Measurements from ENCODE around the gene FAM53B.
"Not testable (repeated sequence)": the region's sequence is repeated elsewhere in the genome, so short reads cannot be mapped to it uniquely, and the experiment has no call there.

FAM53B gene

DNA sequence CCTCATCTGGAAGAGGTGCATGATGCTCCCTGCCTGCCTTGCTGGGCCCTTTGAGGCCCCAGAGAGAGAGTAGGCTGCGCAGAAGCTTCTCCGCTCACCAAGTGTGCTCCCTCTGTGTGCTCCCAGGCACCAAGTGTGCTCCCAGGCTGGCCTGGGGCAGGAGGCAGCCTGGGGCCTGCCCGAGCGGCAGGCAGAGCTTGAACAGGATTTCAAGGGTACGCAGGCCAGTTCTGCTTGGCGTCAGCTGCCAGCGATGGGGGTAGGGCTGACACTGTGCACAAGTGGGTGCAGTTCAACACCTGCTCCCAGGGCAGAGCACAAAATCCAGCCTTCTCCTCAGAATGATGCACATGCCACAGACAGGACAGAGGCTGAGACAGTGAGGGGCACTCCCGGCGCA lies 119.7 kb downstream of the FAM53B start:
- DNase-seq, result no peak

DNA sequence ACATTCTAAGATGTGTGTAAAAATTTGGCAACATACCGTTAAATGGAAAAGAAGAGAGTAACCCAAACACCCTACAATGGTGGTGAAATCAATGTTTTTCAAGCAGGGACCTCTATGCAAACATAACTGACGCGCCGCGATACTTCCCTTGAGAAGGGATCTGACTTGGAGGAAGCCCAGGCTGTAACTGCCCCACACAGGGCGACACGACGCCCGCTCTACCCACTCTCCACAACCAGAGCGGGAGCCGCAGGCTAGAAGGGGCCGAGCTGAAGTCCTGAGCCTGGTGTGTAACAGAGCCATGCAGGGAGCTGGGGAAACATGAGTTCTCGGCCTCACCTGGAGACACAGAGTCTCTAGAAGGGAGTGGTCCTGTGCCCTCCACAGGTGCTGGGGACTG lies 120.2 kb downstream of the FAM53B start:
- DNase-seq, result no peak

DNA sequence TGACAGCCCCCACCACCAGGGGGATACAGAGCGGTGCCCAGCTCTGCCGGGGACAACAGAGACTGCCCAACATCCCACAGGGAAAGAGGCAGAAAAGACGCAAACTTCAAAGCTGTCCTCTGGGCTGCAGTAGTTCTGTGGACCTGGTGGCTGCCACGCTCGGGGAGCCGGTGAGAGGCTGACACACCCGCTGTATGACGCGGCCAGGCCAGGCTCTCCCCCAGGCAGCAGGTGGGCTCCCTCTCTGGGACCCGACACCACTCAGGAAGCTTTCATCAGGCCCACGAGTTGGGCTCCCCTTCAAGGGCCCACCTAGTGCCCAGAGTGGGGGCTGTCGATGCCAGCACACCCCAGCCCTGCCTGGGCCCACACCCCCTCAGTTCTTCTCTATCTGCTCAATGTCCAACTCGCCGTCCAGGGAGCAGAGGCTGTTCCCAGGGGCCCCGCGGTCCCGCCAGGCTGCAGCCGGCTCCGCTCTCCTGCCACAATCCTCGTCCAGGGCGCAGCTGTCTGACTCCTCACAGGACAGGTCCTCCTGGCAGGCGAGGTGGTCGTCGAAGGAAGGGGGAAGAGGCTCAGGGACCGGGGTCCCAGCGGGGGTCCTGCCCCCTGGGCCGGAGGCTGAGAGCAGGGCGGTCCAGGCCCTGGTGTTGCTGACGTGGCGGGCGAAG lies 121.2 kb downstream of the FAM53B start:
- DNase-seq, result no peak

- no peak for DNase-seq
These were observed 122.0 kb downstream of the FAM53B start for GRCh38 chr10:124622158-124622557.

DNA sequence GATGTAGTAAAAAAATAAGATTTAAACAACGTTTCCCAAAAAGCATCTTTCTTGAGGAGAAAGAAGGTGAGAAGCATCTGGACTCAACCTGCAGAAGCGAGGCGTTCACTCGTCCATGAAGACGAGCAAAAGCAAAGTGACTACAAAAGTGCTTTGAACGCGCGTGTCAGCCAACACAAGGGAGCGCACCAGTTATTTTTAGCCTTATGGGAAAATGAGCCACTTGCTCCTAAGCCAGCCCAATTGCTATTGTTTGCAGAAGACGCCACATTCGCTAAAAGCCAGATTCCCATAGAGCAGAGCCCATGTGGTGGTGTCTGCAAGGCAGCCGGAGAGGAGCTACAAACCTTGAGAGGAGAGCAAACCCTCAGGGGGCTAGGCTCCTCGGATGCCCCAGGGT lies 122.5 kb downstream of the FAM53B start:
- DNase-seq, result no peak

DNA sequence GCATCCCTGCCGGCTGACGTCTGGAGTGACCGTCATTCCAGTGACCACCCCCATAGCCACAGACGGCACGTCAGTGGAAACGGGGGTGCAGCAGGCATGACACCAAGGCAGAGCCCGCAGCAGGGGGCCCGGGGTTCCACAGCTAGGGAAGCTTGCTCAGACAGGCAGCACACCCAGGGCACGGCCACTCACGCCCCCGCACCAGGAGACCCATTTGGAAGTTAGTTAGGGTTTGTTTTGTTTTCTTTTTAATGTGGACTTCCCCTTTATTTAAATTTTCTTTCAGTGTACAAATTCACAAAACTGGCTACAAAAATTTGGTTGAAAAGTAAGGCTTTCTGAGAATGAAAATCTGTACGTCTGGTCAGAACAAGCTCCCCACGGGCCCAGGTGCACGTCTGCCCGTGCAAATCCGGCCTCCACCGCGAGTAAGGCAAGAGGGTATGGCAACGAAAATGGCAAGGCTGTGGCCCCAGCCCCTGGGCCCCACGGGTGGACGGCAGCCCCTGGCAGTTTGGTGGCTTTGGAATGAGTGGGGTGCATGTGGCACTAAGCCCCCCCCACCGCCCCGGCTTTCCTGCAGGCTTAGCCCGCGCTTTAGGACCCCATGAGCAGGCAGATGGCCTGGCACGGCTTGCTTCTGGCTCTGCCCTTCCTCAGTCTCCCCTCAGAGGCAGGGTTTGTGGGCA lies 124.2 kb downstream of the FAM53B start:
- no peak for DNase-seq

DNA sequence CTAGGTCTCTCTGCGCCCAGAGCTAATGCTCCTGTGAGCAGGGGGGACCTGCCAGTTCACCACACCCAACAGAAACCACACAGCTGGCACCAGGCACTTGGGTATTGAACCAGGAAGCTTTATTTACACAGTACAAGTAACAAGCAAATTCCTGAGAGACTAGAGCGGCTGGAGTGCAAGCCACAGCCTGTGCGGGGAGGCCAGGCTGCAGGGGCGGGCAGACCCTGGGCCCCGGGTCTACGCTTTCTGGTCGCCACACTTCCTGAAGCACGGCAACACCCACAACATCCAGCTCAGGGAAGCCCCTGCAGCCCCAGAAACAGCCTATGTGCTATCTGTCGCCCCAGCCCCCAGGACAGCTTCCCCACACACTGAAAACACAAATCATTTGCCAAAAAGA lies 125.0 kb downstream of the FAM53B start:
- DNase-seq, result no peak

- DNase-seq, result no peak
These were observed 125.6 kb downstream of the FAM53B start for GRCh38 chr10:124618470-124619073.

GRCh38 chr10:124616836-124617130 lies 127.4 kb downstream of the FAM53B start:
- DNase-seq, result no peak

- no peak for DNase-seq
These were observed 127.9 kb downstream of the FAM53B start for GRCh38 chr10:124616040-124616835.

DNA sequence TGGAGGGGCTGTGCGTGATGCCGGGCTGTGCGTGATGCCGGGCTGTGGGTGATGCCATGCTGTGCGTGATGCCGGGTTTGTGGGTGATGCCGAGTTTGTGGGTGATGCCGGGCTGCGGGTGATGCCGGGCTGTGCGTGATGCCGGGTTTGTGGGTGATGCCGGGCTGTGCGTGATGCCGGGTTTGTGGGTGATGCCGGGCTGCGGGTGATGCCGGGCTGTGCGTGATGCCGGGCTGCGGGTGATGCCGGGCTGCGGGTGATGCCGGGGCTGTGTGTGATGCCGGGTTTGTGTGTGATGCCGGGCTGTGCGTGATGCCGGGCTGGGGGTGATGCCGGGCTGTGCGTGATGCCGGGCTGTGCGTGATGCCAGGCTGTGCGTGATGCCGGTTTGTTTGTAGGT lies 128.9 kb downstream of the FAM53B start:
- DNase-seq, result no peak

GRCh38 chr10:124614003-124614659 lies 130.0 kb downstream of the FAM53B start:
- DNase-seq, result no peak

DNA sequence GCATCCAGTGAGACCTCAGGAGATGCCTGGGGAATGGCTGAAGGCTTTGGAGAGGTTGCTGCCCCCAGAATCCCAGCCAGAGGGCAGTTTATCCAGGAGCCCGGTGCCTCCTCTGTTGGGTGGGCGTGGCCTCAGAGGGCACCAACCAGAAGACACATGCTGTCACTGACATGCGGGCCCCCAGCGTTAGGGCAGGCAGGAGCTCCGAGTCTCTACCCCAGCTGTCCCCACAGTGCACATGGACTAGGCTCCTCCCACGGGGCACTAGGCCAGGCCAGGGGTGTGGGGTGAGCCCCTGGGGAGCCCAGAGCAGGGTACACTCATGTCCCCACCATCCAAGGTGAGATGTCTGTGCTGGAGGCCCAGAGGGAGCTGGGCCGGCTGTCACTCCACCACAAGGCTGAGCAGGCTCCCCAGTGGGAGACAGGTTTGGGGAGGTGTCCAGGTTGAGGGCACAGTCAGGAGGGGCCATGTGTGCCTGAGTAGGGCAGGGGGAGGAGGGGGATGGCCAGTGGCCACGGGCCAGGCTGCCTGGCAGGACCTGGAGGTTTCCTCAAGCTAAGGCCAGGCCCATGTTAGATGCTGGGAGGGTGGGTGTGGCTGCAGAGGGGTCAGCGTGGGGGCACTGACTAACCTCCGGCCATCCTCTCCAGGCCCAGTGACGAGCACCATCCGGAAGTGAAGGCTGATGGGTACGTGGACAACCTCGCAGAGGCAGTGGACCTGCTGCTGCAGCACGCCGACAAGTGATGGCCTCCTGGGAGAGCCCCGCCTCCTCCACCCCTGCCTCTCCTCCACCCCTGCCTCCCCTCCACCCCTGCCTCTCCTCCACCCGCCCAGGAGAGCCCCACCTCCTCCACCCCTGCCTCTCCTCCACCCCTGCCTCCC lies 131.3 kb downstream of the FAM53B start:
- no peak for DNase-seq

DNA sequence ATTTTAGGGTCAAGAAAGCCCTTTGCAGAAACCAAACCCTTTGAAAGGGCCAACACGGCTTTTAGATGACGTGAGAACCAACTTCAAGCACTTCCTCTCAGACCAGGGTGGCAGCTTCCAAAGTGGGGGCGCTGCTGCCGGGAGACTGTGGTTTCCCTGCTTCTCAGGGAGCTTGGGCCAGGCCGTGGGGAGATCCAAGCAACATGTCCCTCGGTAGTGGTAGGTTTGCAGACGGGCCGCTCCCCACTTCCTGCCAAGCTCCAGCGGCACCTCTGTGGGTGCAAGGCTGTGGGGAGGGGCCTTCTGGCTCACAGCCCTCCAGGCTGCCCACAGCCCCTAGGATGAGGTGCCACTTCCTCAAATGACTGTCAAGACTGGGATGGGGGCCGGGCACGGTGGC lies 132.4 kb downstream of the FAM53B start:
- no peak for DNase-seq

GRCh38 chr10:124610851-124611250 lies 133.3 kb downstream of the FAM53B start:
- DNase-seq, result not testable (repeated sequence)

- not testable (repeated sequence) for DNase-seq
These were observed 134.0 kb downstream of the FAM53B start for GRCh38 chr10:124610186-124610585.

GRCh38 chr10:124609698-124610097 lies 134.5 kb downstream of the FAM53B start:
- no peak for DNase-seq

DNA sequence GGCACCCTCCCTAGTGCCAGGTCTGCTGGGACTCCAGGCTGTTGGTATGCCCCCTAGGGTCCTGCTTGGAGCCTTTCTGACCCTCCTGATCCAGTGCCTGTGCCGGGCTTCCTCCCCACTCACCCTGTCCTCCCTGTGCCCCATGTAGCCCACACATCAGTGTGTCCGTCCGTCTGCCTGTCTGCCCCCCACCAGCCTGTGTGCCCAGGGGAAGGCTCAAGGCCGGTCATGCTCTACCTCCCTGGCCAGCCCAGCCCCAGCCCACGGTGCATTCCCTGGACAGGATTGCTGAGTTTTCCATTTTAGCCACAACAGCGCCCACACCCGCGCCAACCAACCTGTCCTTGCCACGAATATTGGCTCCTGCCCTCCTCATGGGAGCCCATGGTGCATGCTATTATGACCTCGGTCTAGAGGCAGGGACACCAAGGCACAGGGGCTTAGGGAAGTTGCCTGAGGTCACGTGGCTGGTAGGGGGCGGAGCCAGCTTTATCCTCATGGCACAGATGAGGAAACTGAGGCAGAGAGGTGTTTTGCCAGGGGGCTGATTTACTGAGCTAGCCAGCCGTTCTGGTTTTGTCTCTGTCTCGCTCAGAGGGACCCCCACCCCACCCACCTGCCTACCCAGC lies 136.0 kb downstream of the FAM53B start:
- DNase-seq, result no peak

DNA sequence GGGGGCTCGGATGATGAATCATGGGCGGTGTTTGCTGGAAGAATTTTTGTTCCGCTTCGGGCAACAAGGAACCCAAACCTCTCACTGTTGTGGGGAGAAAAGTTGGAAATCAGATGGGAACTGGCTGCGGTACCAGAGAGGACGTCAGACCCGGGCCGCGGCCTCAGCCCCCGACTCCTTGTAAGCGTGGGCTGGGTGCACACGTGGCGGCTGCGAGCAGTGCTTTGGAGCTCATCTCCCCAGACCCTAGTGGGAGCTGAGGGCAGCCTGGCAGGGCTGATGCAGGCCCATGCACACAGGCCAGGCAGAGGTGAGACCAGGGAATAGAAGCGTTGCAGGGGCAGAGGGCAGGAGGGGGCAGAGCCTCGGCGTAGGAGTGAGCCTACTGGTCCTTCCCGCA lies 136.5 kb downstream of the FAM53B start:
- no peak for DNase-seq

DNA sequence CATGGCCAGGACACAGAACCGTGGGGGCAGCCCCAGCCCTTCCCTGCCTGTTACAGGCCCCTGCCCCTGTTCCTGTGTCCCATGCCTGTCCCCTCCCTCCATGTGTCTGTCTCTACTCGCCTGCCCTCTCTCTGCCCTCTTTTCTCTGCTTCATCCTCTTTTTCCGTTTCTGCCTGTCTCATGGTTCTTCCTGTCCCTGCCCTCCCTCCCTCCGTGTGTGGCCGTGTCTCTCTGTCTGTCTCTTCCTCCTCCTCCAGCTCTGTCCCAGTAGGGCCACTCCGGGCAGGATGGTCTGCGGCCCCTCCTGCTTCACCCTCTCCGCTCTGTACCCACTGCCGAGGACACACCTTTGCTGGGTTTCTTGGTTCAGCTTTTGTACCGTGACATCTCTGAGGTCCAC lies 137.4 kb downstream of the FAM53B start:
- no peak for DNase-seq

Data from GOT3 (cell line).